Neural crest cell (in vitro differentiated cells): ENCODE results near the gene PLAAT4. TPM values are rescaled to one million over a fixed set of nuclear protein-coding genes. Genes with fewer than 3 reads are reported as not detected.

Source experiments
- DNase-seq: peaks from one replicate; pipeline ENCODE4 v3.0.0; 2021; ENCODE audit warnings: low read depth, mixed read lengths, low spot score
- H3K27ac Mint-ChIP-seq: one replicate; pipeline ENCODE4 v1.8.0; 2021; ENCODE audit warnings: mild to moderate bottlenecking, mixed read lengths; ENCODE audit not compliant: unreplicated experiment
- H3K27me3 Mint-ChIP-seq: 2 replicates; pipeline ENCODE4 v1.8.0; 2021; ENCODE audit warnings: low read depth, mild to moderate bottlenecking, mixed read lengths
- H3K36me3 Mint-ChIP-seq: 2 replicates; pipeline ENCODE4 v1.8.0; 2021; ENCODE audit warnings: low read depth, mild to moderate bottlenecking, mixed read lengths
- H3K4me1 Mint-ChIP-seq: 2 replicates; pipeline ENCODE4 v1.8.0; 2021; ENCODE audit warnings: mixed read lengths
- H3K4me3 Mint-ChIP-seq: one replicate; pipeline ENCODE4 v1.8.0; 2021; ENCODE audit warnings: mild to moderate bottlenecking, mixed read lengths
- H3K9me3 Mint-ChIP-seq: 2 replicates; pipeline ENCODE4 v1.8.0; 2021; ENCODE audit warnings: mixed read lengths
- long read RNA-seq: library from polyadenylated mRNA; unstranded; transcript quantifications from one replicate; pipeline ENCODE4 v2.0.0, GENCODE V29; 2020
- total RNA-seq: library from RNA; stranded (reverse); gene quantifications from 2 replicates; pipeline ENCODE4 v1.2.1, GENCODE V29; 2021
- TF ChIP-seq, protein P1 (sequence below): fragments of 200-600 bp; sonication (generic); conservative IDR thresholded peaks from 2 replicates; pipeline ENCODE4 v1.5.0; 2021; ENCODE audit warnings: antibody characterized with exemption, mild to moderate bottlenecking

Gene PLAAT4, protein sequence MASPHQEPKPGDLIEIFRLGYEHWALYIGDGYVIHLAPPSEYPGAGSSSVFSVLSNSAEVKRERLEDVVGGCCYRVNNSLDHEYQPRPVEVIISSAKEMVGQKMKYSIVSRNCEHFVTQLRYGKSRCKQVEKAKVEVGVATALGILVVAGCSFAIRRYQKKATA
- total RNA-seq: not detected in 2 replicates
- long read RNA-seq: 0 reads

GRCh38 chr11:63536669-63537292 lies at the start of gene PLAAT4:
TSS of gene PLAAT4 (plus strand) at chr11:63536808. CDS start at chr11:63536869, 61 bp downstream.
- H3K36me3 Mint-ChIP-seq: no peaks in the 10 kb centered on the region
- H3K4me3 Mint-ChIP-seq: no peak within 1 kb of the TSS
- H3K27me3 Mint-ChIP-seq: peaks cover 15% of the 10 kb centered on the region
- no peaks in the 10 kb centered on the region for H3K4me1 Mint-ChIP-seq
- no peak for DNase-seq
- H3K27ac Mint-ChIP-seq: no peak within 1 kb of the TSS
- H3K9me3 Mint-ChIP-seq: no peaks in the 10 kb centered on the region
- TF ChIP-seq, protein P1, sequence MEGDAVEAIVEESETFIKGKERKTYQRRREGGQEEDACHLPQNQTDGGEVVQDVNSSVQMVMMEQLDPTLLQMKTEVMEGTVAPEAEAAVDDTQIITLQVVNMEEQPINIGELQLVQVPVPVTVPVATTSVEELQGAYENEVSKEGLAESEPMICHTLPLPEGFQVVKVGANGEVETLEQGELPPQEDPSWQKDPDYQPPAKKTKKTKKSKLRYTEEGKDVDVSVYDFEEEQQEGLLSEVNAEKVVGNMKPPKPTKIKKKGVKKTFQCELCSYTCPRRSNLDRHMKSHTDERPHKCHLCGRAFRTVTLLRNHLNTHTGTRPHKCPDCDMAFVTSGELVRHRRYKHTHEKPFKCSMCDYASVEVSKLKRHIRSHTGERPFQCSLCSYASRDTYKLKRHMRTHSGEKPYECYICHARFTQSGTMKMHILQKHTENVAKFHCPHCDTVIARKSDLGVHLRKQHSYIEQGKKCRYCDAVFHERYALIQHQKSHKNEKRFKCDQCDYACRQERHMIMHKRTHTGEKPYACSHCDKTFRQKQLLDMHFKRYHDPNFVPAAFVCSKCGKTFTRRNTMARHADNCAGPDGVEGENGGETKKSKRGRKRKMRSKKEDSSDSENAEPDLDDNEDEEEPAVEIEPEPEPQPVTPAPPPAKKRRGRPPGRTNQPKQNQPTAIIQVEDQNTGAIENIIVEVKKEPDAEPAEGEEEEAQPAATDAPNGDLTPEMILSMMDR: no peak

DNA sequence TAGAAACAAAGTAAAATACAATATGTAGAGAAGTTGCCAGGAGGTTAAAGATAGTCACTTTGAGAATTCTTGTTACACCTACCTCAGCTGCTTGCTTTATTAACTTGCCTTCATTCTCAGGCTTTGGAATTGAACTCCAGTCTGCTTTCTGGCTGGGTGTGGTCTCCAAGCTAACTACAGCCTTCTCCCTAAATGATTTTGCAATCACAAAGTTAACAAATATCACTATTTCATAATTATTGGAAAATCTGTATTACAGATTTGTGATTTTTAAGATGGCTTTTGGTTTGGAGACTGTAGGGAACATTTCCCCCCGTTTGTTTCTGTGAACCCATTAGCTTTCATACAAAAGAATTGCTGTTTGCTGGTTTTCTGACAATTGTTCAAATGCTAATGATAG lies 47.8 kb upstream of the PLAAT4 start:
- H3K27me3 Mint-ChIP-seq: peaks cover 50% of the 10 kb centered on the region
- H3K36me3 Mint-ChIP-seq: peaks cover 11% of the 10 kb centered on the region
- peaks cover 30% of the 10 kb centered on the region for H3K4me1 Mint-ChIP-seq
- H3K27ac Mint-ChIP-seq: no peak overlapping the region
- no peak for DNase-seq
- H3K4me3 Mint-ChIP-seq: no peak overlapping the region
- TF ChIP-seq, protein P1: no peak
- H3K9me3 Mint-ChIP-seq: peaks cover 16% of the 10 kb centered on the region

GRCh38 chr11:63489879-63490278 lies 46.7 kb upstream of the PLAAT4 start:
- Mint-ChIP-seq H3K27ac (no peak overlapping the region), H3K27me3 (peaks cover 50% of the 10 kb centered on the region)
- no peak for DNase-seq

GRCh38 chr11:63490551-63491239 lies 45.9 kb upstream of the PLAAT4 start, which contains the start of gene PLAAT5:
TSS of gene PLAAT5 (minus strand) at chr11:63491167. CDS start at chr11:63491034, 133 bp downstream.
- Mint-ChIP-seq H3K9me3 (peaks cover 5% of the 10 kb centered on the region), H3K4me3 (peak within 1 kb of the TSS; percentile 89), H3K27me3 (peaks cover 47% of the 10 kb centered on the region), H3K27ac (no peak within 1 kb of the TSS), H3K36me3 (peaks cover 2% of the 10 kb centered on the region), H3K4me1 (peaks cover 35% of the 10 kb centered on the region)
- TF ChIP-seq, protein P1: no peak
- peak; percentile 36 for DNase-seq

More at GRCh38 chr11:63489879-63490278, 46.7 kb upstream of the PLAAT4 start:
- TF ChIP-seq, protein P1: peak; percentile 34
- peaks cover 10% of the 10 kb centered on the region for H3K9me3 Mint-ChIP-seq
- H3K4me1 Mint-ChIP-seq: peaks cover 30% of the 10 kb centered on the region
- peak overlapping the region; percentile 89 for H3K4me3 Mint-ChIP-seq
- H3K36me3 Mint-ChIP-seq: peaks cover 6% of the 10 kb centered on the region

DNA sequence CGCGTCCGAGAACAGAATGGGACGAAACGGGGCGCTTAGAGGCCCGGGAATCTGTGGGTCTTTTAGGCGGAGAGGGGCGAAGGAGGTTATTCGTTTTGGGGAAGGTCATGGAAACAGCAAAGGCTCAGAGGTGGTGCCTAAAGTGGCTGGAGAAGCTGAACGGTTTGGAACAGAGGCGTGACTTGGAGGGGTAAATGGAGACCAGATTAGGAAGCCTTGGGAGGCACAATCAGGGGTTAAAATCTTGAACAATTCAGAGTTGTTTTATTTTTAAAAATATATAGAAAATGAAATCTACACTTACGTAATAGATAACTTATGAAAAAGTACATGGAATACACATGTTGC lies 45.4 kb upstream of the PLAAT4 start:
- Mint-ChIP-seq H3K36me3 (peaks cover 2% of the 10 kb centered on the region), H3K9me3 (peaks cover 2% of the 10 kb centered on the region), H3K27me3 (peaks cover 45% of the 10 kb centered on the region), H3K4me3 (peak overlapping the region; percentile 89), H3K27ac (no peak overlapping the region), H3K4me1 (peaks cover 35% of the 10 kb centered on the region)
- DNase-seq: no peak
- TF ChIP-seq, protein P1: no peak
